Neural progenitor cell (in vitro differentiated cells): ENCODE data around the gene DKK1. TPM values are rescaled to one million over a fixed set of nuclear protein-coding genes. Genes with fewer than 3 reads are reported as not detected.

Experiments
- DNase-seq: peaks from one replicate; pipeline ENCODE4 v3.0.0-alpha.2; 2016; ENCODE audit warnings: low spot score
- H2AFZ ChIP-seq: fragments of 200-600 bp; sonication (generic); replicated peaks from 2 replicates; pipeline ENCODE4 v1.6.1; 2016; ENCODE audit warnings: antibody characterized with exemption
- H3F3A ChIP-seq: fragments of 200-600 bp; sonication (generic); 2 replicates; pipeline ENCODE4 v1.6.1; 2016; ENCODE audit warnings: antibody characterized with exemption, low read depth
- H3K27ac ChIP-seq: fragments of 200-600 bp; sonication (generic); 2 replicates; pipeline ENCODE4 v1.5.1; 2016; ENCODE audit warnings: mild to moderate bottlenecking
- H3K27me3 ChIP-seq: fragments of 200-600 bp; sonication (generic); 2 replicates; pipeline ENCODE4 v1.6.1; 2016; ENCODE audit warnings: mild to moderate bottlenecking, moderate library complexity
- H3K36me3 ChIP-seq: fragments of 200-600 bp; sonication (generic); 2 replicates; pipeline ENCODE4 v1.5.1; 2016
- H3K4me1 ChIP-seq: fragments of 200-600 bp; sonication (generic); 2 replicates; pipeline ENCODE4 v1.6.1; 2016; ENCODE audit warnings: mixed run types
- H3K4me2 ChIP-seq: fragments of 200-600 bp; sonication (generic); 2 replicates; pipeline ENCODE4 v1.6.1; 2016
- H3K4me3 ChIP-seq: fragments of 200-600 bp; sonication (generic); 2 replicates; pipeline ENCODE4 v1.5.1; 2016
- H3K79me2 ChIP-seq: fragments of 200-600 bp; sonication (generic); 2 replicates; pipeline ENCODE4 v1.6.1; 2016; ENCODE audit warnings: low read depth
- H3K9ac ChIP-seq: fragments of 200-600 bp; sonication (generic); 2 replicates; pipeline ENCODE4 v1.6.1; 2016
- H3K9me3 ChIP-seq: fragments of 200-600 bp; sonication (generic); 2 replicates; pipeline ENCODE4 v1.5.1; 2016; ENCODE audit warnings: low read depth
- H4K20me1 ChIP-seq: fragments of 200-600 bp; sonication (generic); 2 replicates; pipeline ENCODE4 v1.6.1; 2016; ENCODE audit warnings: low read depth
- H3K27ac Mint-ChIP-seq: 3 replicates; pipeline ENCODE4 v1.8.0; 2021; ENCODE audit warnings: mixed read lengths
- H3K27me3 Mint-ChIP-seq: 2 replicates; pipeline ENCODE4 v1.8.0; 2022; ENCODE audit warnings: low read depth, mild to moderate bottlenecking, inconsistent platforms, moderate library complexity, mixed read lengths; ENCODE audit not compliant: insufficient read depth
- H3K36me3 Mint-ChIP-seq: 3 replicates; pipeline ENCODE4 v1.8.0; 2021; ENCODE audit warnings: mixed read lengths
- H3K4me1 Mint-ChIP-seq: 3 replicates; pipeline ENCODE4 v1.8.0; 2021; ENCODE audit warnings: mixed read lengths
- H3K4me3 Mint-ChIP-seq: 3 replicates; pipeline ENCODE4 v1.8.0; 2021; ENCODE audit warnings: mild to moderate bottlenecking, moderate library complexity, mixed read lengths
- H3K9me3 Mint-ChIP-seq: 3 replicates; pipeline ENCODE4 v1.8.0; 2020; ENCODE audit warnings: mixed read lengths
- CTCF ChIP-seq: fragments of 200-600 bp; sonication (generic); IDR thresholded peaks from 2 replicates; pipeline ENCODE4 v1.5.1; 2017; ENCODE audit warnings: antibody characterized with exemption, mild to moderate bottlenecking
- EZH2 ChIP-seq: fragments of 200-600 bp; sonication (generic); IDR thresholded peaks from 2 replicates; pipeline ENCODE4 v1.6.1; 2017; ENCODE audit warnings: antibody characterized with exemption, mild to moderate bottlenecking, moderate library complexity
- EZH2phosphoT487 ChIP-seq: fragments of 200-600 bp; sonication (generic); IDR thresholded peaks from 2 replicates; pipeline ENCODE4 v1.6.1; 2017; ENCODE audit warnings: antibody characterized with exemption
- total RNA-seq: library from RNA; depleted of rRNA; stranded (reverse); fragments of >200 nt; gene quantifications from 2 replicates; pipeline ENCODE4 v1.2.3, GENCODE V29; 2015; ENCODE audit warnings: low replicate concordance

Gene DKK1
- total RNA-seq, 1 donor from 2014 or later: 16.1 TPM

- no peaks in the 10 kb centered on the region for H4K20me1 ChIP-seq
- no peaks in the 10 kb centered on the region for H3K27me3 Mint-ChIP-seq
- H3K9ac ChIP-seq: no peak overlapping the region
- H3K27me3 ChIP-seq: peaks cover 28% of the 10 kb centered on the region
- H3K36me3 ChIP-seq: no peaks in the 10 kb centered on the region
- H3F3A ChIP-seq: no peaks in the 10 kb centered on the region
- H3K9me3 ChIP-seq: no peaks in the 10 kb centered on the region
- peaks cover 28% of the 10 kb centered on the region for H3K4me1 Mint-ChIP-seq
- peaks cover 9% of the 10 kb centered on the region for H3K36me3 Mint-ChIP-seq
- H2AFZ ChIP-seq: no peak overlapping the region
- H3K4me1 ChIP-seq: peaks cover 4% of the 10 kb centered on the region
- no peak overlapping the region for H3K27ac ChIP-seq
- no peak for DNase-seq
- TF ChIP-seq EZH2phosphoT487: no peak
- TF ChIP-seq EZH2: no peak
- TF ChIP-seq CTCF: no peak
- H3K4me3 Mint-ChIP-seq: no peak overlapping the region
- no peak overlapping the region for H3K4me2 ChIP-seq
- no peaks in the 10 kb centered on the region for H3K9me3 Mint-ChIP-seq
- no peak overlapping the region for H3K4me3 ChIP-seq
- peaks cover 5% of the 10 kb centered on the region for H3K79me2 ChIP-seq
- no peak overlapping the region for H3K27ac Mint-ChIP-seq
Observed at GRCh38 chr10:52319926-52320325, 5.8 kb downstream of the DKK1 start.

GRCh38 chr10:52322323-52322722, 8.2 kb downstream of the DKK1 start:
- no peak overlapping the region for H3K4me3 ChIP-seq
- Mint-ChIP-seq H3K4me3 (no peak overlapping the region), H3K27me3 (no peaks in the 10 kb centered on the region), H3K9me3 (no peaks in the 10 kb centered on the region), H3K4me1 (peaks cover 13% of the 10 kb centered on the region), H3K36me3 (no peaks in the 10 kb centered on the region), H3K27ac (no peak overlapping the region)
- H3K4me2 ChIP-seq: no peak overlapping the region
- no peaks in the 10 kb centered on the region for H3K9me3 ChIP-seq
- H3K4me1 ChIP-seq: peaks cover 3% of the 10 kb centered on the region
- no peak overlapping the region for H3K27ac ChIP-seq
- no peaks in the 10 kb centered on the region for H3K79me2 ChIP-seq
- H4K20me1 ChIP-seq: no peaks in the 10 kb centered on the region
- peaks cover 4% of the 10 kb centered on the region for H3K27me3 ChIP-seq
- no peaks in the 10 kb centered on the region for H3F3A ChIP-seq
- H3K36me3 ChIP-seq: no peaks in the 10 kb centered on the region
- H2AFZ ChIP-seq: no peak overlapping the region
- H3K9ac ChIP-seq: no peak overlapping the region
- TF ChIP-seq EZH2 (no peak), CTCF (no peak), EZH2phosphoT487 (no peak)
- no peak for DNase-seq

- no peak overlapping the region for H3K4me3 Mint-ChIP-seq
- TF ChIP-seq EZH2: no peak
- no peak for TF ChIP-seq CTCF
- no peak for TF ChIP-seq EZH2phosphoT487
- H3K27ac Mint-ChIP-seq: no peak overlapping the region
Observed at GRCh38 chr10:52322936-52323335, 8.9 kb downstream of the DKK1 start.

More at GRCh38 chr10:52322936-52323335, 8.9 kb downstream of the DKK1 start:
- no peaks in the 10 kb centered on the region for H3K27me3 Mint-ChIP-seq
- no peaks in the 10 kb centered on the region for H3K79me2 ChIP-seq
- no peaks in the 10 kb centered on the region for H3K27me3 ChIP-seq
- peaks cover 9% of the 10 kb centered on the region for H3K4me1 Mint-ChIP-seq
- no peaks in the 10 kb centered on the region for H3K9me3 ChIP-seq
- H3K4me3 ChIP-seq: no peak overlapping the region
- H3K4me1 ChIP-seq: no peaks in the 10 kb centered on the region
- H3K36me3 Mint-ChIP-seq: no peaks in the 10 kb centered on the region
- no peak overlapping the region for H3K4me2 ChIP-seq
- no peak overlapping the region for H3K9ac ChIP-seq
- no peaks in the 10 kb centered on the region for H3K36me3 ChIP-seq
- no peak overlapping the region for H2AFZ ChIP-seq
- DNase-seq: no peak
- no peaks in the 10 kb centered on the region for H3F3A ChIP-seq
- H3K9me3 Mint-ChIP-seq: no peaks in the 10 kb centered on the region
- H4K20me1 ChIP-seq: no peaks in the 10 kb centered on the region
- no peak overlapping the region for H3K27ac ChIP-seq
